ENCODE measurements around the gene MPRIP.

MPRIP gene

DNA sequence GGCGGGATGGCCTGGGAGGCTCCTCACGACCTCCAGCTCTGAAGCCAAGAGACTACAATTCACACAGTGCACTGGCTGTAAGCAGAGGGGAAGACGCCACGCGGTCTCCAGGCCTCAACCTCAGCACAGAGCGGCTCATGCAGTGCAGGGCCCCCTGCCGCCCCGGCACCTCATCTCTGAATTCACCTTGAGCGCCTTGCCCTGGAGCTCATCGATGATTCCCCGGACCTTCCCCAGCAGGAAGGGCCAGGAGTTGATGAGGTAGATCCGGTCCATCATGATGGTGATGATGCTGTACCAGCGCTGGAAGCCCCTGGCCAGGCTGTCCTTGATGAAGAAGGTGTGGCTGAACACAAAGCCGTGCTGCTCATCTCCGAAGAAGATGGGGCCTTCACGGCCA is 181.5 kb downstream of the MPRIP start:
- no peak for DNase-seq (ENCODE audit: insufficient read length, low spot score)
- FAIRE-seq, result no peak
- no peak for TF ChIP-seq SPI1 (IDR thresholded peaks at IDR 0.05; ENCODE audit: low read depth, low read length)
- no peak for TF ChIP-seq PAX5 (IDR thresholded peaks at IDR 0.05; ENCODE audit: insufficient read depth, low read length, severe bottlenecking)
- TF ChIP-seq POLR2AphosphoS5 (IDR thresholded peaks at IDR 0.05; ENCODE audit: low read depth, low read length), result no peak
- TF ChIP-seq TAF1 (IDR thresholded peaks at IDR 0.05; ENCODE audit: low read depth, low read length), result no peak
- TF ChIP-seq POLR2A (IDR thresholded peaks at IDR 0.05; ENCODE audit: low read depth, low read length), result no peak
- TF ChIP-seq POU2F2 (IDR thresholded peaks at IDR 0.05; ENCODE audit: low read depth, low read length), result no peak

GRCh38 chr17:17224137-17224536 is 181.9 kb downstream of the MPRIP start:
- TF ChIP-seq POU2F2 (IDR thresholded peaks at IDR 0.05; ENCODE audit: low read depth, low read length) (no peak), POLR2AphosphoS5 (IDR thresholded peaks at IDR 0.05; ENCODE audit: low read depth, low read length) (no peak), PAX5 (IDR thresholded peaks at IDR 0.05; ENCODE audit: insufficient read depth, low read length, severe bottlenecking) (no peak), TAF1 (IDR thresholded peaks at IDR 0.05; ENCODE audit: low read depth, low read length) (no peak), POLR2A (IDR thresholded peaks at IDR 0.05; ENCODE audit: low read depth, low read length) (no peak), SPI1 (IDR thresholded peaks at IDR 0.05; ENCODE audit: low read depth, low read length) (no peak)
- FAIRE-seq (no peak), DNase-seq (ENCODE audit: insufficient read length, low spot score) (no peak)

DNA sequence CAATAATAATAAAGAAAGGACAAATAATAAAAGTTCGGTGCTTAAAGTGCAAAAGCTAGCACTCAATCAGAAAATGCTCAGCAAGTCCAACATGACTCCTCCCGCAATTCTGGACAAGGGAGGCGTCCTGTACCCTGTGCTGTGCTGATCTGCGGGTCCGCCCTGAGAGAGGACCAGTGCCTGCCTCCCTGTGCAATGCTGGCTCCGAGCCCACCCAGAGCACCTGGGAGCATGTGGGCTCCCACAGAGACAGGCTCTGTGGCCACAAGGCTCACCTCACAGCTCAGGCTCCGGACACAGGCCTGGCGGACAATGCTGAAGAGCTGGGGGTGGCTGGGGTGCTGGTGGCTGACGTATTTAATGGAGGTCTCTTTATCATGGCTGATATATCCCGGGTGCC is 183.6 kb downstream of the MPRIP start:
- FAIRE-seq, result no peak
- no peak for DNase-seq (ENCODE audit: insufficient read length, low spot score)
- TF ChIP-seq PAX5 (IDR thresholded peaks at IDR 0.05; ENCODE audit: insufficient read depth, low read length, severe bottlenecking) (no peak), POLR2AphosphoS5 (IDR thresholded peaks at IDR 0.05; ENCODE audit: low read depth, low read length) (no peak), POU2F2 (IDR thresholded peaks at IDR 0.05; ENCODE audit: low read depth, low read length) (no peak), POLR2A (IDR thresholded peaks at IDR 0.05; ENCODE audit: low read depth, low read length) (no peak), TAF1 (IDR thresholded peaks at IDR 0.05; ENCODE audit: low read depth, low read length) (no peak), SPI1 (IDR thresholded peaks at IDR 0.05; ENCODE audit: low read depth, low read length) (no peak)

- DNase-seq (ENCODE audit: insufficient read length, low spot score) (no peak), FAIRE-seq (no peak)
- TF ChIP-seq POLR2A (IDR thresholded peaks at IDR 0.05; ENCODE audit: low read depth, low read length) (no peak), SPI1 (IDR thresholded peaks at IDR 0.05; ENCODE audit: low read depth, low read length) (no peak), POU2F2 (IDR thresholded peaks at IDR 0.05; ENCODE audit: low read depth, low read length) (no peak), PAX5 (IDR thresholded peaks at IDR 0.05; ENCODE audit: insufficient read depth, low read length, severe bottlenecking) (no peak), TAF1 (IDR thresholded peaks at IDR 0.05; ENCODE audit: low read depth, low read length) (no peak), POLR2AphosphoS5 (IDR thresholded peaks at IDR 0.05; ENCODE audit: low read depth, low read length) (no peak)
Measured at GRCh38 chr17:17226451-17227265, 184.4 kb downstream of the MPRIP start.

GRCh38 chr17:17227608-17228520 is 185.6 kb downstream of the MPRIP start:
- TF ChIP-seq POU2F2 (IDR thresholded peaks at IDR 0.05; ENCODE audit: low read depth, low read length) (no peak), PAX5 (IDR thresholded peaks at IDR 0.05; ENCODE audit: insufficient read depth, low read length, severe bottlenecking) (no peak), SPI1 (IDR thresholded peaks at IDR 0.05; ENCODE audit: low read depth, low read length) (no peak), POLR2A (IDR thresholded peaks at IDR 0.05; ENCODE audit: low read depth, low read length) (no peak), POLR2AphosphoS5 (IDR thresholded peaks at IDR 0.05; ENCODE audit: low read depth, low read length) (no peak), TAF1 (IDR thresholded peaks at IDR 0.05; ENCODE audit: low read depth, low read length) (no peak)
- no peak for FAIRE-seq
- DNase-seq (ENCODE audit: insufficient read length, low spot score), result no peak

DNA sequence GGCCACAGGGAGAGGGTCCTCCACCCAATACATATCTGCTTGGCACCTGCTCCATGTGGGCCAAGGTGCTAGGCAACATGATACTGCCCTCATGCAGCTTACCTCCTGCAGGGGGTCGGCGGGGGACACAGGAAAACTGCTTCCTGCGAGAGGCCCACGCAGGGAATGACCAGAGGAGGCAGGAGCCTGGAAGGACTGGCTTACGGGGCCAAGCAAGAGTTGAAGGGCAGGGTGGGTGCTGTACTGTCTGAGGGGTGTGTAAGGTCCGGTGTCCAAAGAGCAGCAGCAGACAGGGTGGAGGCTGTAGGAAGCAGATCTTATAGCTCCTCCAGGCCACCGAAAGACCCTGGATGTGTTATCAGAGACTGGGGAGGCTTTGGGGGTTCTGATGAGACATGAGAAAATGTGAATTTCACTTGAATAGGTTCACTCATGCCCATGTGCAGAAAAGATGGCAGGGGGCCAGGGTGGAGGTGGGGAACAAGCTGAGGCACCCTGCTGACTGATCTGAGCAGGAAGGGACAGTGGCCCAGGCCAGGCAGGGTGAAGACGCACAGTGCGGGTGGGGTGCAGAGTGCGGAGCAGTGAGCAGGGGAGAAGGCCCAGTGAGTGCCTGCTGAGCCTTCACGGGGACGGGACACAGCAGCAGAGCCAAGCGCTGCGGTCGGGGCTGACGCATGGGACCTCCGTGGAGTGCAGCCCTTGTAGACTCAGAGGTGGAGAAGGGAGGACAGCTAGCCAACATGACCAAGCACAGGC is 186.4 kb downstream of the MPRIP start:
- TF ChIP-seq SPI1 (IDR thresholded peaks at IDR 0.05; ENCODE audit: low read depth, low read length), result no peak
- TF ChIP-seq PAX5 (IDR thresholded peaks at IDR 0.05; ENCODE audit: insufficient read depth, low read length, severe bottlenecking), result no peak
- TF ChIP-seq TAF1 (IDR thresholded peaks at IDR 0.05; ENCODE audit: low read depth, low read length), result no peak
- no peak for TF ChIP-seq POU2F2 (IDR thresholded peaks at IDR 0.05; ENCODE audit: low read depth, low read length)
- no peak for TF ChIP-seq POLR2A (IDR thresholded peaks at IDR 0.05; ENCODE audit: low read depth, low read length)
- TF ChIP-seq POLR2AphosphoS5 (IDR thresholded peaks at IDR 0.05; ENCODE audit: low read depth, low read length), result no peak
- DNase-seq (ENCODE audit: insufficient read length, low spot score), result no peak
- FAIRE-seq, result no peak

GRCh38 chr17:17229416-17230384 is 187.4 kb downstream of the MPRIP start:
- FAIRE-seq (no peak), DNase-seq (ENCODE audit: insufficient read length, low spot score) (no peak)
- TF ChIP-seq PAX5 (IDR thresholded peaks at IDR 0.05; ENCODE audit: insufficient read depth, low read length, severe bottlenecking) (no peak), SPI1 (IDR thresholded peaks at IDR 0.05; ENCODE audit: low read depth, low read length) (no peak), TAF1 (IDR thresholded peaks at IDR 0.05; ENCODE audit: low read depth, low read length) (no peak), POLR2A (IDR thresholded peaks at IDR 0.05; ENCODE audit: low read depth, low read length) (no peak), POLR2AphosphoS5 (IDR thresholded peaks at IDR 0.05; ENCODE audit: low read depth, low read length) (no peak), POU2F2 (IDR thresholded peaks at IDR 0.05; ENCODE audit: low read depth, low read length) (no peak)
